COLO668 (cell line): ENCODE data around the gene EIF4G2.

Experiments used
- DNase-seq: peaks from one replicate; lab custom pipeline; 2025; ENCODE audit not compliant: unreplicated experiment; lab: John Stamatoyannopoulos, UW

EIF4G2 gene

GRCh38 chr11:10809373-10810160 lies 841 bp upstream of the EIF4G2 start:
- peak; percentile 74 for DNase-seq

GRCh38 chr11:10808235-10808552 lies 532 bp downstream of the EIF4G2 start:
- no peak for DNase-seq

- peak; percentile 68 for DNase-seq
Observed at GRCh38 chr11:10807493-10808234, 1.1 kb downstream of the EIF4G2 start.

GRCh38 chr11:10806206-10806605 lies 2.5 kb downstream of the EIF4G2 start:
- DNase-seq: no peak

GRCh38 chr11:10805741-10806140 lies 3.0 kb downstream of the EIF4G2 start:
- no peak for DNase-seq

GRCh38 chr11:10803676-10804075 lies 5.0 kb downstream of the EIF4G2 start:
- DNase-seq: no peak

GRCh38 chr11:10800292-10800691 lies 8.4 kb downstream of the EIF4G2 start:
- DNase-seq: no peak

- no peak for DNase-seq
Observed at GRCh38 chr11:10798330-10798928, 10.3 kb downstream of the EIF4G2 start.

GRCh38 chr11:10797531-10797930 lies 11.2 kb downstream of the EIF4G2 start:
- DNase-seq: no peak

- no peak for DNase-seq
Observed at GRCh38 chr11:10797001-10797400, 11.7 kb downstream of the EIF4G2 start.

- no peak for DNase-seq
Observed at GRCh38 chr11:10796191-10796590, 12.5 kb downstream of the EIF4G2 start.

- no peak for DNase-seq
Observed at GRCh38 chr11:10793470-10794255, 15.1 kb downstream of the EIF4G2 start.

GRCh38 chr11:10792385-10793068 lies 16.2 kb downstream of the EIF4G2 start:
- peak; percentile 87 for DNase-seq

- no peak for DNase-seq
Observed at GRCh38 chr11:10786451-10786850, 22.3 kb downstream of the EIF4G2 start.

- DNase-seq: no peak
Observed at GRCh38 chr11:10785146-10785474, 23.6 kb downstream of the EIF4G2 start.

GRCh38 chr11:10784232-10785145 lies 24.2 kb downstream of the EIF4G2 start:
- peak; percentile 48 for DNase-seq

- no peak for DNase-seq
Observed at GRCh38 chr11:10780040-10780439, 28.7 kb downstream of the EIF4G2 start.

- DNase-seq: no peak
Observed at GRCh38 chr11:10779086-10779485, 29.6 kb downstream of the EIF4G2 start.

GRCh38 chr11:10778217-10778970 lies 30.3 kb downstream of the EIF4G2 start:
- no peak for DNase-seq
